ENCODE data around the gene RC3H1. TPM values are rescaled to one million over a fixed set of nuclear protein-coding genes. Genes with fewer than 3 reads are reported as not detected.

Gene RC3H1
- total and polyA plus RNA-seq, 2 of the 8 experiments (the other 6 are each of a cell fraction or from before 2014, with no cell fraction given) = 7.4 to 32.2 TPM

- peak; percentile 7; the same call in 1 of the 2 replicates for TF ChIP-seq RBBP5 (IDR thresholded peaks at IDR 0.05; ENCODE audit: borderline replicate concordance, low read depth, low read length)
- no peak for TF ChIP-seq SRF (IDR thresholded peaks at IDR 0.05; ENCODE audit: low read depth, low read length)
Observed at GRCh38 chr1:174021591-174022079, 522 bp downstream of the RC3H1 start (continued).

Data from H1 (cell line).